Smooth muscle cell (in vitro differentiated cells): Measurements from ENCODE around the gene SEC22A. TPM values are rescaled to one million over a fixed set of nuclear protein-coding genes. Genes with fewer than 3 reads are reported as not detected.

Experiments
- DNase-seq: peaks from one replicate; lab custom pipeline; 2025; ENCODE audit not compliant: unreplicated experiment; lab: John Stamatoyannopoulos, UW
- H2AFZ ChIP-seq: fragments of 200-600 bp; sonication (generic); 2 replicates; pipeline ENCODE4 v1.6.0; 2016; ENCODE audit warnings: antibody characterized with exemption, low read depth, mild to moderate bottlenecking
- H3F3A ChIP-seq: fragments of 200-600 bp; sonication (generic); 2 replicates; pipeline ENCODE4 v1.6.0; 2017; ENCODE audit warnings: antibody characterized with exemption, low read depth
- H3K27ac ChIP-seq: fragments of 200-600 bp; sonication (generic); 2 replicates; pipeline ENCODE4 v1.5.1; 2016; ENCODE audit warnings: low read depth, mild to moderate bottlenecking
- H3K27me3 ChIP-seq: fragments of 200-600 bp; sonication (generic); 2 replicates; pipeline ENCODE4 v1.6.1; 2016; ENCODE audit warnings: low read depth, mild to moderate bottlenecking
- H3K36me3 ChIP-seq: fragments of 200-600 bp; sonication (generic); 2 replicates; pipeline ENCODE4 v1.5.1; 2016; ENCODE audit warnings: low read depth
- H3K4me1 ChIP-seq: fragments of 200-600 bp; sonication (generic); 2 replicates; pipeline ENCODE4 v1.5.1; 2016; ENCODE audit warnings: low read depth
- H3K4me2 ChIP-seq: fragments of 200-600 bp; sonication (generic); 2 replicates; pipeline ENCODE4 v1.6.0; 2016; ENCODE audit warnings: mild to moderate bottlenecking
- H3K4me3 ChIP-seq: fragments of 200-600 bp; sonication (generic); 2 replicates; pipeline ENCODE4 v1.5.1; 2016; ENCODE audit warnings: mild to moderate bottlenecking
- H3K79me2 ChIP-seq: fragments of 200-600 bp; sonication (generic); 2 replicates; pipeline ENCODE4 v1.6.0; 2016; ENCODE audit warnings: low read depth, mild to moderate bottlenecking
- H3K9ac ChIP-seq: fragments of 200-600 bp; sonication (generic); 2 replicates; pipeline ENCODE4 v1.6.0; 2016; ENCODE audit warnings: low read depth
- H3K9me3 ChIP-seq: fragments of 200-600 bp; sonication (generic); replicated peaks from 2 replicates; pipeline ENCODE4 v1.5.1; 2016; ENCODE audit warnings: low read depth
- H4K20me1 ChIP-seq: fragments of 200-600 bp; sonication (generic); 2 replicates; pipeline ENCODE4 v1.6.0; 2016; ENCODE audit warnings: low read depth
- WGBS: methylation state at CpG from one replicate; pipeline ENCODE4 v1.1.7; 2016; ENCODE audit warnings: low lambda C conversion rate; 5-methylcytosine and 5-hydroxymethylcytosine counted together
- polyA plus RNA-seq: library from polyadenylated mRNA; unstranded; fragments of >200 nt; fragmentation: Nextera tagmentation; extraction: Ambion mirVana; gene quantifications from 2 replicates; pipeline ENCODE4 v1.2.1, GENCODE V29; 2016
- total RNA-seq: library from RNA; depleted of rRNA; stranded (reverse); fragments of >200 nt; gene quantifications from 2 replicates; pipeline ENCODE4 v1.2.3, GENCODE V29; 2014
- TF ChIP-seq, protein P1 (sequence below): fragments of 200-600 bp; sonication (generic); IDR thresholded peaks from 2 replicates; pipeline ENCODE4 v1.5.1; 2017; ENCODE audit warnings: borderline replicate concordance, mild to moderate bottlenecking, antibody characterized with exemption; ENCODE audit not compliant: insufficient read depth, poor library complexity, severe bottlenecking

The SEC22A gene
- total and polyA plus RNA-seq, 2 experiments from 2014 or later, result 30.7 to 34.2 TPM

DNA sequence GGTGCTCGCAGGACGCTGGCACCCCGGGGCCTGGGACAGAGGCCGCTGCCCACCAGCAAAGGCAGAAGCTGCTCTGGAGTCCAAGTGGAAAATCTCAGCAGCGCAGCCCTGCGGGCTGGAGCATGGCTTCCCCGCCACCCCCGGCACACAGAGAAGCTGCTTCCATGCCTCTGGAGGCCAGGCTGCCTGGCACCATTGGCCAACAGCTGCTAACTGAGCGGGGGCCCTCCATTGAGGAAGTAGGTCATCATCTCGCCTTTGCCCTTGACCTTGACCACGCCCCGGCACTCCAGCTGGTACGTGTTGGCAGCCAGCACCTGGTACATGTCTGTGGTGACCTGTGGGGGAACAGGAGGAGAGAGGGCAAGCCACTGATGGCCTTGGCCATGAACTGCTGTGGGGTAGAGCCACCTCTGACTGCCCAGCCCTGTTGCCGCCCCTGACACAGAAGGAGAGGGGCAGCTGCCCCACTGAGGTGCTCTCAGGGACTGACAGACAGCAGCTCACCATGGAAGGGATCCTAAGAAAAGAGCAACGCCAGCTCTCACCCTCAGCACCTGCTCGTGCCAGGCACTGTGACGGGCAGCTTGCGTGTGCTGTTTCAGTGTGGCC lies 82.8 kb downstream of the SEC22A start:
- Histone ChIP-seq H3F3A (no peaks in the 10 kb centered on the region), H4K20me1 (no peaks in the 10 kb centered on the region), H3K9me3 (no peaks in the 10 kb centered on the region), H3K36me3 (no peaks in the 10 kb centered on the region), H3K27me3 (no peaks in the 10 kb centered on the region), H3K4me3 (no peak overlapping the region), H3K27ac (no peak overlapping the region), H3K9ac (no peak overlapping the region), H3K4me1 (no peaks in the 10 kb centered on the region), H3K4me2 (no peak overlapping the region), H2AFZ (no peak overlapping the region), H3K79me2 (no peaks in the 10 kb centered on the region)
- TF ChIP-seq, protein P1, sequence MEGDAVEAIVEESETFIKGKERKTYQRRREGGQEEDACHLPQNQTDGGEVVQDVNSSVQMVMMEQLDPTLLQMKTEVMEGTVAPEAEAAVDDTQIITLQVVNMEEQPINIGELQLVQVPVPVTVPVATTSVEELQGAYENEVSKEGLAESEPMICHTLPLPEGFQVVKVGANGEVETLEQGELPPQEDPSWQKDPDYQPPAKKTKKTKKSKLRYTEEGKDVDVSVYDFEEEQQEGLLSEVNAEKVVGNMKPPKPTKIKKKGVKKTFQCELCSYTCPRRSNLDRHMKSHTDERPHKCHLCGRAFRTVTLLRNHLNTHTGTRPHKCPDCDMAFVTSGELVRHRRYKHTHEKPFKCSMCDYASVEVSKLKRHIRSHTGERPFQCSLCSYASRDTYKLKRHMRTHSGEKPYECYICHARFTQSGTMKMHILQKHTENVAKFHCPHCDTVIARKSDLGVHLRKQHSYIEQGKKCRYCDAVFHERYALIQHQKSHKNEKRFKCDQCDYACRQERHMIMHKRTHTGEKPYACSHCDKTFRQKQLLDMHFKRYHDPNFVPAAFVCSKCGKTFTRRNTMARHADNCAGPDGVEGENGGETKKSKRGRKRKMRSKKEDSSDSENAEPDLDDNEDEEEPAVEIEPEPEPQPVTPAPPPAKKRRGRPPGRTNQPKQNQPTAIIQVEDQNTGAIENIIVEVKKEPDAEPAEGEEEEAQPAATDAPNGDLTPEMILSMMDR, result no peak
- 92% methylated on average over 18 of the region's 18 CpGs for WGBS
- no peak for DNase-seq

DNA sequence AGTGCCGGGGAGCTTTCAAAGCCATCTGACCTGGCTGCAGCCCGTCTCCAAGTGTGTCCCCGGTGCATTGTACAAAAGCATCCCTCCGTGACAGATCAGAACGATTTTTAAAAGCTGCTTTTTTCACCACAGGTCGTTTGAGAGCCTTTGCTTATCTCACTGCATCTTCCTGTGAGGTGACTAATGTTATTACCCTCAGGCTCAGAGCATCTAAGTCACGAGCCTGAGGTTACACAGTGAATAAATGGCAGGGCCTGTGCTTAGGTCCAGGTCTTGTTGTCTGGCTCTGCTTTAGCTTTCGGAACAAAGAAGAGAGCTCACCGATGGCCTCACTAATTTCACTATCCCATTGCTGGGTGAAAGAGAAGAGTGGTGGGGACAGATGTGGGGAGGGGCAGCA lies 83.3 kb downstream of the SEC22A start:
- Histone ChIP-seq H4K20me1 (no peaks in the 10 kb centered on the region), H3K9ac (no peak overlapping the region), H2AFZ (no peak overlapping the region), H3K27ac (no peak overlapping the region), H3K4me3 (no peak overlapping the region), H3K9me3 (no peaks in the 10 kb centered on the region), H3K27me3 (no peaks in the 10 kb centered on the region), H3K4me2 (no peak overlapping the region), H3F3A (no peaks in the 10 kb centered on the region), H3K36me3 (no peaks in the 10 kb centered on the region), H3K79me2 (no peaks in the 10 kb centered on the region), H3K4me1 (no peaks in the 10 kb centered on the region)
- 60% methylated on average over 9 of the region's 9 CpGs for WGBS
- TF ChIP-seq, protein P1, result no peak
- DNase-seq, result no peak

DNA sequence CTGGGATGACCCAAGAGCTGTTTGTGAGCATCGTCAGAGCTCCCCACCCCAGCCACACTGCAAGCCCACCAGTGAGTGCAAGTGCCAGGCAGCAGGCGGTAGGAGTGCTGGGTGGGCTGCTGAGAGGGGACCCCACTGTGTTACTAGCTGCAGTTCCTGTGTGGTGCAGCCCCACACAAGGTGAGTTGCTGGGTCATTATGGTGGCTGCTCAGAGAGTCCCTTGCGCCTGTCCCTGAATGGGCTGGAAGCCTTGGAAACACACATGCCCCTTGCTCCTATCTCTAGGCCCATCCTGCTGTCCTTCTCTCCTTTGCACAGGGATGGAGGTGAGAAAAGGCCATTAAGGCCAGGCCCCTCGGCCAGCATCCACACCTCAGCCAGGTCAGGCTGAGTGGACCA lies 83.7 kb downstream of the SEC22A start:
- H3K36me3 ChIP-seq, result no peaks in the 10 kb centered on the region
- no peak overlapping the region for H3K9ac ChIP-seq
- H3K4me2 ChIP-seq, result no peak overlapping the region
- 79% methylated on average over 4 of the region's 4 CpGs for WGBS
- no peak overlapping the region for H3K27ac ChIP-seq
- no peaks in the 10 kb centered on the region for H3K9me3 ChIP-seq
- TF ChIP-seq, protein P1, result no peak
- no peaks in the 10 kb centered on the region for H3K27me3 ChIP-seq
- H3K4me3 ChIP-seq, result no peak overlapping the region
- no peaks in the 10 kb centered on the region for H3F3A ChIP-seq
- no peaks in the 10 kb centered on the region for H4K20me1 ChIP-seq
- H3K4me1 ChIP-seq, result no peaks in the 10 kb centered on the region
- H3K79me2 ChIP-seq, result no peaks in the 10 kb centered on the region
- no peak overlapping the region for H2AFZ ChIP-seq
- DNase-seq, result no peak

DNA sequence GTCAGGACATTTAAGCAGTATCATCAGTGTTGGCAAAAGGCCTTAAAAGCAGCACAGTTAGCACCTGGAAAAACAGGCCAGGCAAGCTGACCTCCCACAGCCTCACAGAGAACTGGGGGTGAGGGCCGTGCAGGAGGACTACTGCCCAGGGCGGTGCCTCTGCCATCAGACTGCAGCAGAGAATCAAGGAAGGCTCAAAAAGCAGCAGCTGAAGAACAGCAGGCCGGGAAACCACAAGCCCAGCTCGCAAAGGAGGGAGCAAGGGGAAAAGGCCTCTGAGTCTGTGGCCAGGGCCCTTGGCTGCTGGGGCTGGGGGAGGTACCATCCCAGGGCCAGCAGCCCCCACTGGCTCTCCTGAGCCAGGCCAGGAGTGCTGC lies 84.2 kb downstream of the SEC22A start:
- no peaks in the 10 kb centered on the region for H3F3A ChIP-seq
- DNase-seq, result no peak
- no peaks in the 10 kb centered on the region for H3K36me3 ChIP-seq
- 75% methylated on average over 4 of the region's 4 CpGs for WGBS
- no peak overlapping the region for H3K4me3 ChIP-seq
- TF ChIP-seq, protein P1, result no peak
- no peaks in the 10 kb centered on the region for H3K27me3 ChIP-seq
- H3K27ac ChIP-seq, result no peak overlapping the region
- H3K9ac ChIP-seq, result no peak overlapping the region
- H2AFZ ChIP-seq, result no peak overlapping the region
- H3K79me2 ChIP-seq, result no peaks in the 10 kb centered on the region
- no peaks in the 10 kb centered on the region for H4K20me1 ChIP-seq
- no peaks in the 10 kb centered on the region for H3K4me1 ChIP-seq
- H3K9me3 ChIP-seq, result no peaks in the 10 kb centered on the region
- H3K4me2 ChIP-seq, result no peak overlapping the region
